Mammary epithelial cell (primary cell): Measurements from ENCODE around the gene GNG4.

Experiments used
- EZH2 ChIP-seq: IDR thresholded peaks from 2 replicates; pipeline ENCODE4 v1.6.1; 2012; ENCODE audit warnings: low read length, inconsistent platforms, borderline replicate concordance
- TF ChIP-seq, protein P1 (sequence below), 2 donors: IDR thresholded peaks in 1 of 2; conservative IDR thresholded peaks in 1 of 2; 2 replicates each; pipeline ENCODE4 v1.5.1; 2011 to 2012; ENCODE audit warnings: inconsistent platforms in 2 of 2, low read length in 2 of 2, mild to moderate bottlenecking in 2 of 2, control low read depth in 1 of 2, low read depth in 1 of 2; ENCODE audit not compliant: insufficient read depth in 1 of 2; ENCODE audit errors: extremely low read depth in 1 of 2

- TF ChIP-seq, protein P1, sequence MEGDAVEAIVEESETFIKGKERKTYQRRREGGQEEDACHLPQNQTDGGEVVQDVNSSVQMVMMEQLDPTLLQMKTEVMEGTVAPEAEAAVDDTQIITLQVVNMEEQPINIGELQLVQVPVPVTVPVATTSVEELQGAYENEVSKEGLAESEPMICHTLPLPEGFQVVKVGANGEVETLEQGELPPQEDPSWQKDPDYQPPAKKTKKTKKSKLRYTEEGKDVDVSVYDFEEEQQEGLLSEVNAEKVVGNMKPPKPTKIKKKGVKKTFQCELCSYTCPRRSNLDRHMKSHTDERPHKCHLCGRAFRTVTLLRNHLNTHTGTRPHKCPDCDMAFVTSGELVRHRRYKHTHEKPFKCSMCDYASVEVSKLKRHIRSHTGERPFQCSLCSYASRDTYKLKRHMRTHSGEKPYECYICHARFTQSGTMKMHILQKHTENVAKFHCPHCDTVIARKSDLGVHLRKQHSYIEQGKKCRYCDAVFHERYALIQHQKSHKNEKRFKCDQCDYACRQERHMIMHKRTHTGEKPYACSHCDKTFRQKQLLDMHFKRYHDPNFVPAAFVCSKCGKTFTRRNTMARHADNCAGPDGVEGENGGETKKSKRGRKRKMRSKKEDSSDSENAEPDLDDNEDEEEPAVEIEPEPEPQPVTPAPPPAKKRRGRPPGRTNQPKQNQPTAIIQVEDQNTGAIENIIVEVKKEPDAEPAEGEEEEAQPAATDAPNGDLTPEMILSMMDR (conservative IDR thresholded peaks at IDR 0.05 in 1 of 2, IDR thresholded peaks at IDR 0.05 in 1 of 2; ENCODE audit: extremely low read depth in 1 of 2, insufficient read depth in 1 of 2, low read depth in 1 of 2, low read length in 2 of 2) = no peak
- no peak for TF ChIP-seq EZH2
Measured at GRCh38 chr1:235624721-235625333, 24.8 kb downstream of the GNG4 start.
